Hypothalamus (tissue), 51 donors: Measurements from ENCODE around the gene NLK.
A peak's percentile ranks its signal among the peaks of the same experiment; 100 is the strongest.
"Not testable (repeated sequence)": the region's sequence is repeated elsewhere in the genome, so short reads cannot be mapped to it uniquely, and the experiment has no call there.

ENCODE experiments used
- DNase-seq, 51 donors: peaks; one replicate each; lab custom pipeline; 2025; lab: John Stamatoyannopoulos, UW

NLK gene

DNA sequence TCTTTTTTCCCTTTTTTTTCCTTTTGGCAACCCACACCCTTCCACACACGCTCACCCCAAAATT lies at the start of gene NLK:
Gene NLK (plus strand): TSS at position 21 of the 64 bp plus-strand sequence. CDS start 197 bp downstream, outside the sequence.
- DNase-seq: no peak

- DNase-seq: peak in 35 of 51 donors; percentile 7 to 82 (median 45)
Measured at GRCh38 chr17:27993161-27993695, 49.2 kb upstream of the NLK start.

GRCh38 chr17:27993723-27994310 lies 48.7 kb upstream of the NLK start:
- DNase-seq: peak in 3 of 51 donors; percentile 23 to 65 (median 50)

GRCh38 chr17:27994586-27994985 lies 47.9 kb upstream of the NLK start:
- DNase-seq: peak in 7 of 51 donors; percentile 6 to 71 (median 24)

- DNase-seq: no peak
Measured at GRCh38 chr17:27995554-27995953, 46.9 kb upstream of the NLK start.

- DNase-seq: no peak
Measured at GRCh38 chr17:27996202-27997043, 46.1 kb upstream of the NLK start.

DNA sequence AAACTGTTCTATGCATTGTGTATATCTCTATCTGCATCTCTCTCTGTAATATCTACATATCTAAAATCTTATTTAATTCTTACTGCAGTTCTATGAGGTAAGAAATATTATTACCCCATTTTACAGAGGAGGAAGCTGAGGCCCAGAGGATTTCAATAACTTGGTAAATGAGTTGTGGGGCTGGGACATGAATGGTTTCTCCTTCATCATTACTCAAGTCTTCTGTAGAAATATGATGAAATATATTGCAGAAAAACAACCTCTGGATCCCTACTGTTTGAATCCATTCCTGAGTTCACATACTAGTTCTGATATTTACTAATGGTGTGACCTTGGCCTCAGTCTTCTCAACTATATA lies 45.5 kb upstream of the NLK start:
- DNase-seq: no peak

GRCh38 chr17:27997522-27997921 lies 45.0 kb upstream of the NLK start:
- DNase-seq: no peak

- no peak for DNase-seq
Measured at GRCh38 chr17:28001149-28001548, 41.3 kb upstream of the NLK start.

GRCh38 chr17:28004344-28004743 lies 38.1 kb upstream of the NLK start:
- no peak for DNase-seq

DNA sequence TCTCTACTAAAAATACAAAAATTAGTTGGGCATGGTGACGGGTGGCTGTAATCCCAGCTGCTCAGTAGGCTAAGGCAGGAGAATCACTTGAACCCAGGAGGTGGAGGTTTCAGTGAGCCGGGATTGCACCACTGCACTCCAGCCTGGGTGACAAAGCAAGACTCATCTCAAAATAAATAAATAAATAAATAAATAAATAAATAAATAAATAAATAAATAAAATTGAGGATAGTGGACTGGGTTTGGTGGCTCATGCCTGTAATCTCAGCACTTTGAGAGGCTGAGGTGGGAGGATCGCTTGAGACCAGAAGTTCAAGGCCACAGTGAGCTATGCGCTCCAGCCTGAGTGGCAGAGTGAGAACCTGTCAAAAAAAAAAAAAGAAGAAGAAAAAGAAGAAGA lies 34.6 kb upstream of the NLK start:
- DNase-seq: not testable (repeated sequence)

- DNase-seq: no peak
Measured at GRCh38 chr17:28008513-28008912, 34.0 kb upstream of the NLK start.

GRCh38 chr17:28010406-28010805 lies 32.1 kb upstream of the NLK start:
- DNase-seq: no peak

GRCh38 chr17:28018439-28019070 lies 23.9 kb upstream of the NLK start:
- DNase-seq: no peak

GRCh38 chr17:28020515-28020914 lies 22.0 kb upstream of the NLK start:
- no peak for DNase-seq

DNA sequence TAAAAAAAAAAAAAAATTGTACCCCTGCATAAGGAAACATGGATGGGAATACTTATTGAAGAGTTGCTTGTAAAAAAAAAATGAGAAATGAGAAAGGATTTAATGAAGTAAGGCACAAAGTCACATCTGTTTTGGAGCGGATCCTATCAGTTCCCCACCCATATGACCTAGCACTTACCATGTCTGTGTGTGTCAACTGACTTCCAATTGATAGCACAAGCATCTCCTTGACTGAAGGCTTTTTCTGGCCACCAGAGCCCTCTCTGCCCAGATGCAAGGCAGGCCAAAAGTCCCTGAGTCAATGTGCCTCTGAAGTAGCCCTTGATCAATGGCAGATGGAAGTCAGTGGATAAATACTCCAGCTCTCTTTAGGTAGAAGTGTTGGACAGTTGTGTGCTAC lies 13.4 kb upstream of the NLK start:
- DNase-seq: no peak

DNA sequence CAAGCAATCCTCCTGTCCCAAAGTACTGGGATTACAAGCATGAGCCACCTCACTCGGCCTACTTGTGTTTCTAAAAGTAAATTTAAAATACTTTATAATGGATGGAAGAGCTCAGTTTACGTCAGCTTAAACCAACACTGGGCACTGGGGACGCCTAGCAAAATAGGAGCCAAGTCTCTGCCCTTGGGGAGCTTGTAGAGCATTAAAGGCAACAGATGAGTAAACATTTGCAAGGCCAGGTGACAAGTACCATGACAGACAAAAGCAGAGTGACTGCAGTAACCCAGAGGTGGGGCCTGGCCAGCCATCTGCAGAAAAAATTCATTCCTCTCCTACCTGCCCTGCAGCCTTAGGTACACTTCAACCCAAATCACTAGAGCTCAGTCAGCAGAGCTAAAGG lies 12.1 kb upstream of the NLK start:
- no peak for DNase-seq

DNA sequence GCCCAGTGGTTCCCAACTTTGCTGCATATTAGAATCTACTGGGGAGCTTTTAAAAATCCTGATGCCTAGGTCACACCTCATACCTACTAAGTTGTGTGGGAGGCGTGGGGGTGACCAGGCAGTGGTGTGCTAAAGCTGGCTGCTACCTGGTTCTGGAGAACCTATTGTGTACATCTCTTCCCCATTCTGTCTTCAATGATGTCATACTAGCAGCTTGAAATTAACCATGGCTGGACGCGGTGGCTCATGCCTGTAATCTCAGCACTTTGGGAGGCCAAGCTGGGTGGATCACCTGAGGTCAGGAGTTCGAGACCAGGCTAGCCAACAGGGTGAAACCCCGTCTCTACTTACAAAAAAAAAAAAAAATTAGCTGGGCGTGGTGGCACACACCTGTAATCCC lies 11.3 kb upstream of the NLK start:
- no peak for DNase-seq

DNA sequence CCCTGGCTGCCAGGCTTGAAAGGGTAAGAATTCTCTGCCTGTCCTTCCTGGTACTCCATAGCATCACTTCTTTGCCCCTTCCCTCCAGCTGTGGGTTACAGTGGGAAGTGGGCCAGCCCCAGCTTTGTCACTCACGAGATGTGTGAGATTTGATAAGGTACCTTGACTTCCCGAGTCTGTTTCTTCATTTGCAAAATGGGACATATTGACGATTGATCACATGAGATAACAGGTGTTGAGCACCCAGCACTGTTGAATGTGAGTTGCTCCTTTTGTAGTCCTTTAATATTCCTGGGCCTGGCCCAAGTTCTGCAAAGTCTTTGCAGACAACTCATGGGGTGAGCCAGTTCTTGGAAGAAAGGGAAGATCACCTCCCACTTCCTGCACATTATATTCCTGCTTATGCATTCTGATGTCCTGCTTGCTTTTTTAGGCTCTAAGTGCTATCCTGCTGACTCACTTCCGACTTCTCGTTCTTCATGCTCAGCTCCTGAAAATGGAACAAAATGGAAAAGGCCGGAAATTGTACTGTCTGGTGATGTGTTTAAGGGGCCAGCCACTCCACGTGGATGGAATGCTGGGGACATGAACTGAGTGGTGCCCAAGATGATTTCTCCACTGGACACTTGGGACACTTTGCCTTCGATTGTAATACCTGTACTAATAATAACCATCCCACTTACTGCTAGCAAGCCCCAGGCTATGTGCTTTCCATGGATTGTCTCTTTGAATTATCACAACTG lies 8.3 kb upstream of the NLK start:
- DNase-seq: peak in 1 of 51 donors; percentile 35

DNA sequence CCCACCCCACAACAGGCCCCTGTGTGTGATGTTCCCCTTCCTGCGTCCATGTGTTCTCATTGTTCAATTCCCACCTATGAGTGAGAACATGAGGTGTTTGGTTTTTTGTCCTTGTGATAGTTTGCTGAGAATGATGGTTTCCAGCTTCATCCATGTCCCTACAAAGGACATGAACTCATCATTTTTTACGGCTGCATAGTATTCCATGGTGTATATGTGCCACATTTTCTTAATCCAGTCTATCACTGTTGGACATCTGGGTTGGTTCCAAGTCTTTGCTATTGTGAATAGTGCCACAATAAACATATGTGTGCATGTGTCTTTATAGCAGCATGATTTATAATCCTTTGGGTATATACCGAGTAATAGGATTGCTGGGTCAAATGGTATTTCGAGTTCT lies 7.0 kb upstream of the NLK start:
- DNase-seq: not testable (repeated sequence)

DNA sequence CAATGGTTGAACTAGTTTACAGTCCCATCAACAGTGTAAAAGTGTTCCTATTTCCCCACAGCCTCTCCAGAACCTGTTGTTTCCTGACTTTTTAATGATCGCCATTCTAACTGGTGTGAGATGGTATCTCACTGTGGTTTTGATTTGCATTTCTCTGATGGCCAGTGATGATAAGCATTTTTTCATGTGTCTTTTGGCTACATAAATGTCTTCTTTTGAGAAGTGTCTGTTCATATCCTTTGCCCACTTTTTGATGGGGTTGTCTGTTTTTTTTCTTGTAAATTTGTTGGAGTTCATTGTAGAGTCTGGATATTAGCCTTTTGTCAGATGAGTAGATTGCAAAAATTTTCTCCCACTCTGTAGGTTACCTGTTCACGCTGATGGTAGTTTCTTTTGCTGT lies 6.6 kb upstream of the NLK start:
- DNase-seq: not testable (repeated sequence)

DNA sequence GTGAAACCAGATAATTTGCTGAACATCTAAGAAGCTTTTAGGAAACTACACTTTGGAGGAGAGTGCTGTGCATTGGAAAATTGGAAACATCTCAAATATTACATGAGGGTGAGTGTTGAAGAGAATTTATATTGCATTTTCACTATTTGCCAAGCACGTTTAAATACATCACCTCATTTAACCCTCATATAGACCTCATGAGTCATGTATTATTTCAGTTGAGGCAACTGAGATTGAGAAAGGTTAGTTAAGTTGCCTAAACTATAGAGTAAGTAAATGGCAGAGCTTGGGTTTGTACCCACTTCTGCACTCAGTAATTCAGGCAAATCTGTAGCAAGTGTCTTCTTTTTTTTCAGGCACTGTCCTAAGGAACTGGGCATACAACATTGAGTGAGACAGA lies 3.7 kb upstream of the NLK start:
- no peak for DNase-seq
